H9 (cell line): ENCODE results near the gene CXCL1. TPM values are rescaled to one million over a fixed set of nuclear protein-coding genes. Genes with fewer than 3 reads are reported as not detected.

Experiments
- DNase-seq: peaks from one replicate; pipeline ENCODE4 v3.0.0-alpha.2; 2017
- H2AFZ ChIP-seq: one replicate; pipeline ENCODE4 v1.6.1; 2013; ENCODE audit warnings: mild to moderate bottlenecking, low read length, control low read depth, moderate library complexity
- H2AK5ac ChIP-seq: 2 replicates; pipeline ENCODE4 v1.6.1; 2013; ENCODE audit warnings: low read length, control low read depth, mixed read lengths; ENCODE audit not compliant: insufficient read length
- H2BK120ac ChIP-seq: one replicate; pipeline ENCODE4 v1.6.1; 2013; ENCODE audit warnings: low read depth, mild to moderate bottlenecking, low read length, control low read depth, inconsistent platforms; ENCODE audit not compliant: poor library complexity, severe bottlenecking
- H2BK12ac ChIP-seq: 2 replicates; pipeline ENCODE4 v1.6.1; 2013; ENCODE audit warnings: low read length, control low read depth, mixed read lengths, low read depth; ENCODE audit not compliant: insufficient read length
- H2BK15ac ChIP-seq: 2 replicates; pipeline ENCODE4 v1.6.1; 2013; ENCODE audit warnings: low read depth, low read length, control low read depth
- H2BK20ac ChIP-seq: one replicate; pipeline ENCODE4 v1.6.1; 2013; ENCODE audit warnings: low read depth, mild to moderate bottlenecking, low read length, control low read depth, inconsistent platforms; ENCODE audit not compliant: poor library complexity, severe bottlenecking
- H2BK5ac ChIP-seq: 2 replicates; pipeline ENCODE4 v1.6.1; 2013; ENCODE audit warnings: low read length, control low read depth, mixed read lengths; ENCODE audit not compliant: insufficient read length
- H3K14ac ChIP-seq: 2 replicates; pipeline ENCODE4 v1.6.1; 2013; ENCODE audit warnings: low read length, control low read depth; ENCODE audit not compliant: insufficient read depth
- H3K18ac ChIP-seq: 2 replicates; pipeline ENCODE4 v1.6.1; 2013; ENCODE audit warnings: low read depth, mild to moderate bottlenecking, mixed read lengths, low read length, control low read depth; ENCODE audit not compliant: insufficient read length
- H3K23ac ChIP-seq: 2 replicates; pipeline ENCODE4 v1.6.1; 2013; ENCODE audit warnings: low read length, control low read depth, mixed read lengths, low read depth; ENCODE audit not compliant: insufficient read length
- H3K23me2 ChIP-seq: 2 replicates; pipeline ENCODE4 v1.6.1; 2013; ENCODE audit warnings: low read depth, mild to moderate bottlenecking, mixed read lengths, low read length, control low read depth; ENCODE audit not compliant: insufficient read length, poor library complexity, severe bottlenecking
- H3K27ac ChIP-seq: 2 replicates; pipeline ENCODE4 v1.5.1; 2013; ENCODE audit warnings: low read length, control low read depth, mixed read lengths, low read depth; ENCODE audit not compliant: insufficient read length
- H3K27me3 ChIP-seq: 2 replicates; pipeline ENCODE4 v1.6.1; 2013; ENCODE audit warnings: low read length, control low read depth, inconsistent platforms; ENCODE audit not compliant: insufficient read depth
- H3K4ac ChIP-seq: 2 replicates; pipeline ENCODE4 v1.6.1; 2013; ENCODE audit warnings: low read depth, mild to moderate bottlenecking, control low read depth, inconsistent platforms, low read length, moderate library complexity
- H3K4me1 ChIP-seq: 2 replicates; pipeline ENCODE4 v1.6.1; 2013; ENCODE audit warnings: low read length, control low read depth, inconsistent platforms; ENCODE audit not compliant: insufficient read depth
- H3K4me2 ChIP-seq: 2 replicates; pipeline ENCODE4 v1.6.1; 2013; ENCODE audit warnings: low read length, control low read depth, mixed read lengths; ENCODE audit not compliant: insufficient read length, insufficient read depth
- H3K56ac ChIP-seq: 2 replicates; pipeline ENCODE4 v1.6.1; 2013; ENCODE audit warnings: low read depth, mild to moderate bottlenecking, mixed read lengths, low read length, control low read depth; ENCODE audit not compliant: insufficient read length
- H3K79me1 ChIP-seq: 2 replicates; pipeline ENCODE4 v1.6.1; 2013; ENCODE audit warnings: low read depth, mild to moderate bottlenecking, moderate library complexity, low read length, control low read depth, inconsistent platforms; ENCODE audit not compliant: insufficient read depth, poor library complexity, severe bottlenecking
- H3K79me2 ChIP-seq: 2 replicates; pipeline ENCODE4 v1.6.1; 2013; ENCODE audit warnings: low read length, control low read depth, inconsistent platforms; ENCODE audit not compliant: insufficient read depth
- H3K9ac ChIP-seq: 2 replicates; pipeline ENCODE4 v1.6.1; 2013; ENCODE audit warnings: low read length, control low read depth, mixed read lengths; ENCODE audit not compliant: insufficient read length; ENCODE audit errors: extremely low read depth
- H3K9me3 ChIP-seq: one replicate; pipeline ENCODE4 v1.6.1; 2013; ENCODE audit warnings: low read depth, low read length, inconsistent platforms; ENCODE audit not compliant: control insufficient read depth
- H3T11ph ChIP-seq: one replicate; pipeline ENCODE4 v1.6.1; 2013; ENCODE audit warnings: mild to moderate bottlenecking, low read length, control low read depth, inconsistent platforms
- H4K20me1 ChIP-seq: one replicate; pipeline ENCODE4 v1.6.1; 2013; ENCODE audit not compliant: control insufficient read depth, insufficient read length, insufficient read depth
- H4K5ac ChIP-seq: 2 replicates; pipeline ENCODE4 v1.6.1; 2013; ENCODE audit warnings: low read depth, mild to moderate bottlenecking, mixed read lengths, low read length, control low read depth; ENCODE audit not compliant: insufficient read length
- H4K8ac ChIP-seq: replicated peaks from 2 replicates; pipeline ENCODE4 v1.6.1; 2013; ENCODE audit warnings: low read length, control low read depth, mixed read lengths, low read depth; ENCODE audit not compliant: insufficient read length
- H4K91ac ChIP-seq: 2 replicates; pipeline ENCODE4 v1.6.1; 2013; ENCODE audit warnings: low read depth, mild to moderate bottlenecking, moderate library complexity, mixed read lengths, low read length, control low read depth; ENCODE audit not compliant: insufficient read length
- H3K27ac Mint-ChIP-seq, 3 experiments: 2 replicates in 2 of 3; 3 replicates in 1 of 3; pipeline ENCODE4 v1.8.0; 2020 to 2021; ENCODE audit warnings: mixed read lengths in 3 of 3, mild to moderate bottlenecking in 1 of 3, moderate library complexity in 1 of 3
- H3K27me3 Mint-ChIP-seq: 2 replicates; pipeline ENCODE4 v1.8.0; 2021; ENCODE audit warnings: low read depth, mild to moderate bottlenecking, moderate library complexity, mixed read lengths
- H3K36me3 Mint-ChIP-seq, 3 experiments: 2 replicates in 2 of 3; 3 replicates in 1 of 3; pipeline ENCODE4 v1.8.0; 2020 to 2021; ENCODE audit warnings: low read depth in 3 of 3, mixed read lengths in 3 of 3; ENCODE audit not compliant: insufficient read depth in 1 of 3
- H3K4me1 Mint-ChIP-seq, 2 experiments: 2 replicates each; pipeline ENCODE4 v1.8.0; 2020; ENCODE audit warnings: mixed read lengths in 2 of 2
- H3K4me3 Mint-ChIP-seq, 2 experiments: 2 replicates in 1 of 2; 3 replicates in 1 of 2; pipeline ENCODE4 v1.8.0; 2020 to 2021; ENCODE audit warnings: mild to moderate bottlenecking in 2 of 2, mixed read lengths in 2 of 2, moderate library complexity in 1 of 2
- H3K9me3 Mint-ChIP-seq, 2 experiments: 2 replicates in 1 of 2; 3 replicates in 1 of 2; pipeline ENCODE4 v1.8.0; 2020; ENCODE audit warnings: mild to moderate bottlenecking in 2 of 2, mixed read lengths in 2 of 2, moderate library complexity in 1 of 2
- WGBS: extraction: QIAGEN DNeasy Blood & Tissue Kit; methylation state at CpG from one replicate; pipeline ENCODE4 v1.1.7; 2013; ENCODE audit warnings: missing lambda C conversion rate, low lambda C conversion rate, mixed read lengths; ENCODE audit not compliant: insufficient read length; ENCODE audit errors: extremely low coverage; 5-methylcytosine and 5-hydroxymethylcytosine counted together
- total RNA-seq: library from RNA; stranded (reverse); gene quantifications from 2 replicates; pipeline ENCODE4 v1.2.1, GENCODE V29; 2021
- TF ChIP-seq, protein P1 (sequence below): fragments of 200-600 bp; sonication (generic); conservative IDR thresholded peaks from 3 replicates; pipeline ENCODE4 v1.8.0; 2021; ENCODE audit warnings: antibody characterized with exemption, mild to moderate bottlenecking

The CXCL1 gene
- total RNA-seq, 1 experiment from 2014 or later = 0.20 TPM

DNA sequence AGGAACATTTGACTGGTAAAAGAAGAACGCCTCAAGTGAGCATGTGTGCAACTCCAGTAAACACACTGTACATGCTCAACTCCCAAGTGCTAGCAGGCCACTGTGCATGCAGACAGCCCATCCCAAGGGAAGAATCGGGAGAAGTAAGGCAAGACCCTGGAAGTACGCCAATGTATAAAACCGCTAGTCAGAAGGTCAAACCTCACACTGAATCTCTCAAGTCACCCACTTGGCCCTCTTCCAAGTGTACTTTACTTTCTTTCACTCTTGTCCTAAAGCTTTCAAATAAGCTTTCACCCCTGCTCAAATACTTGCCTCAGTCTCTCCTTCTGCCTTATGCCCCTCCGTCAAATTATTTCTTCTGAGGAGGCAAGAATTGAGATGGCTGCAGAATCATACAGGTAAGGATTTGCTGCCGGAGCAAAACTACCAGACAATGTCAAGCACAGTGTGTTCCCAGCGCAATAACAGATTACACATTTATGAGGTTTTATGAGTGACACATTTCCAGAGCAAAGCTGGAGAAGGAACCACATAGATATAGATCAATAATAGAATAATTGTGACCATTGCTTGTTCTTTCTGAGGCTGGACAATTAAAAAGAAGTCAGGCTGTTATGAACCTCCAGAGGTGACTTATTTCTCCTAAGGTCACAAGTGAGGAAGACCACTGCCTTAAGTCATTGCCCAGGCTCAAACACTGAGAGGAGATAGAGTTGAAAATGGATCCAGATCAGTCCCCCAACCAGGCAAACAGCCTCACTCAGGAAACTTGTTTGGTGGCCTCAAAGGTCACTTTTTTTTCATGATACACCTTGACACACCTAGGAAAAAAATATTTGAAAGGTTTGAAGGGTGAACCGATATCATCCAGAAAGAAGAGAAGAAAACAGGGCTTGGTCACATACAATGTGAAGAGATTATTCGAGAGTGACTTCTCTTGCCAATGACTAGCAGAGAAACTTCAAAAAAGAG is 26.3 kb downstream of the CXCL1 start:
- Mint-ChIP-seq H3K9me3 (no peaks in the 10 kb centered on the region), H3K36me3 (no peaks in the 10 kb centered on the region), H3K27me3 (no peaks in the 10 kb centered on the region; the same call in 1 of the 2 replicates), H3K27ac (no peak overlapping the region; a peak in 1 of 7 replicates), H3K4me1 (no peaks in the 10 kb centered on the region), H3K4me3 (no peak overlapping the region)
- Histone ChIP-seq H2AFZ (no peak overlapping the region), H3K4ac (no peak overlapping the region), H3K79me1 (no peaks in the 10 kb centered on the region), H2BK12ac (no peak overlapping the region), H3K23ac (no peak overlapping the region), H3K23me2 (no peaks in the 10 kb centered on the region), H2BK120ac (no peak overlapping the region), H3K18ac (no peak overlapping the region), H3K56ac (no peak overlapping the region), H2BK5ac (no peak overlapping the region), H4K91ac (no peak overlapping the region), H4K8ac (no peak overlapping the region), H3K27me3 (no peaks in the 10 kb centered on the region), H3K27ac (no peak overlapping the region), H3K14ac (no peak overlapping the region), H3K4me1 (no peaks in the 10 kb centered on the region), H4K5ac (no peak overlapping the region), H2BK15ac (no peak overlapping the region), H3K4me2 (no peak overlapping the region), H3K9me3 (no peaks in the 10 kb centered on the region), H3K9ac (no peak overlapping the region), H2AK5ac (no peak overlapping the region), H3T11ph (no peak overlapping the region), H2BK20ac (no peak overlapping the region), H4K20me1 (no peaks in the 10 kb centered on the region), H3K79me2 (no peaks in the 10 kb centered on the region)
- TF ChIP-seq, protein P1, sequence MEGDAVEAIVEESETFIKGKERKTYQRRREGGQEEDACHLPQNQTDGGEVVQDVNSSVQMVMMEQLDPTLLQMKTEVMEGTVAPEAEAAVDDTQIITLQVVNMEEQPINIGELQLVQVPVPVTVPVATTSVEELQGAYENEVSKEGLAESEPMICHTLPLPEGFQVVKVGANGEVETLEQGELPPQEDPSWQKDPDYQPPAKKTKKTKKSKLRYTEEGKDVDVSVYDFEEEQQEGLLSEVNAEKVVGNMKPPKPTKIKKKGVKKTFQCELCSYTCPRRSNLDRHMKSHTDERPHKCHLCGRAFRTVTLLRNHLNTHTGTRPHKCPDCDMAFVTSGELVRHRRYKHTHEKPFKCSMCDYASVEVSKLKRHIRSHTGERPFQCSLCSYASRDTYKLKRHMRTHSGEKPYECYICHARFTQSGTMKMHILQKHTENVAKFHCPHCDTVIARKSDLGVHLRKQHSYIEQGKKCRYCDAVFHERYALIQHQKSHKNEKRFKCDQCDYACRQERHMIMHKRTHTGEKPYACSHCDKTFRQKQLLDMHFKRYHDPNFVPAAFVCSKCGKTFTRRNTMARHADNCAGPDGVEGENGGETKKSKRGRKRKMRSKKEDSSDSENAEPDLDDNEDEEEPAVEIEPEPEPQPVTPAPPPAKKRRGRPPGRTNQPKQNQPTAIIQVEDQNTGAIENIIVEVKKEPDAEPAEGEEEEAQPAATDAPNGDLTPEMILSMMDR = no peak
- no peak for DNase-seq
- WGBS = no CpG with 5 or more reads among the region's 9 CpGs
